Gastrocnemius medialis (tissue), 4 donors: Measurements from ENCODE around the gene EIF2S2.

ENCODE experiments used
- POLR2A ChIP-seq, 2 donors: fragments of 450-650 bp; IDR thresholded peaks; one replicate each; pipeline ENCODE4 v1.6.1; 2017; ENCODE audit warnings: antibody characterized with exemption in 2 of 2, mild to moderate bottlenecking in 2 of 2, moderate library complexity in 2 of 2
- TF ChIP-seq, protein P1 (sequence below), 5 experiments: fragments of 450-650 bp in 3 of 5; fragments of 200-600 bp in 2 of 5; sonication (generic) in 2 of 5; IDR thresholded peaks in 4 of 5; conservative IDR thresholded peaks in 1 of 5; 1 replicate in 4 of 5; 2 replicates in 1 of 5; pipeline ENCODE4 v1.5.1; 2016 to 2019; ENCODE audit warnings: antibody characterized with exemption in 5 of 5, mild to moderate bottlenecking in 3 of 5, moderate library complexity in 3 of 5

DNA sequence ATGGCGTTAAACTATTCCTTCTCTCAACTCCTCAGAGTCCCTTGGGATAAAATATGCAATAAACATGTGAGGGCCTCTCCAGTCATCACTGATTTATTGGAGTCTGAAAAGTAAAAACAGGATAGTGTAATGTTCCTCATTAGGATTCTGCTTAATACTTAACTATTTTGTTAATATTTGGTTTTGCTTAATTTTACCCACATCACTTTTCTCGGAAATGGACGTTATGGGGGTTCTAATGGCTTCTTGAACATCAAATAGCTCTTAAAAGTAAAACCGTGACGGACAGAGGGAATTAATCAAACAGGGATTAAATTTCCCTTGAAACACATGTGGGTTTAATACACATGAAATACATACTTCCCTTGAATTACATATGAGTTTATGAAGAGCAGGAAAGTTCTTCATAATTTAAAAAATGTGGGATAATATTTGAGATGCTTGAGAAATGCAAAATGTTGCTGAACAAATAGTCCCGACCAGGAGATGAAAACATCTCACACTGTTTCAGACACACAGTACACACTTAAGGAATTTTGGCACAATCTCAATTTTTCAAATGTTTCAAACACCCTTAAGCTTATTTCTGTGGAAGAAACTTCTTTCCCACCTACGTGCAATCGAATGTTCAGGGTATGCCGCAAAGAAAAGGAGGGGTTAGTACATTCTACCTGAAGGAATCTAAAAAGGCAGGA, 38.4 kb upstream of the EIF2S2 start:
- TF ChIP-seq, protein P1, sequence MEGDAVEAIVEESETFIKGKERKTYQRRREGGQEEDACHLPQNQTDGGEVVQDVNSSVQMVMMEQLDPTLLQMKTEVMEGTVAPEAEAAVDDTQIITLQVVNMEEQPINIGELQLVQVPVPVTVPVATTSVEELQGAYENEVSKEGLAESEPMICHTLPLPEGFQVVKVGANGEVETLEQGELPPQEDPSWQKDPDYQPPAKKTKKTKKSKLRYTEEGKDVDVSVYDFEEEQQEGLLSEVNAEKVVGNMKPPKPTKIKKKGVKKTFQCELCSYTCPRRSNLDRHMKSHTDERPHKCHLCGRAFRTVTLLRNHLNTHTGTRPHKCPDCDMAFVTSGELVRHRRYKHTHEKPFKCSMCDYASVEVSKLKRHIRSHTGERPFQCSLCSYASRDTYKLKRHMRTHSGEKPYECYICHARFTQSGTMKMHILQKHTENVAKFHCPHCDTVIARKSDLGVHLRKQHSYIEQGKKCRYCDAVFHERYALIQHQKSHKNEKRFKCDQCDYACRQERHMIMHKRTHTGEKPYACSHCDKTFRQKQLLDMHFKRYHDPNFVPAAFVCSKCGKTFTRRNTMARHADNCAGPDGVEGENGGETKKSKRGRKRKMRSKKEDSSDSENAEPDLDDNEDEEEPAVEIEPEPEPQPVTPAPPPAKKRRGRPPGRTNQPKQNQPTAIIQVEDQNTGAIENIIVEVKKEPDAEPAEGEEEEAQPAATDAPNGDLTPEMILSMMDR (IDR thresholded peaks at IDR 0.05 in 4 of 5, conservative IDR thresholded peaks at IDR 0.05 in 1 of 5): no peak
- TF ChIP-seq POLR2A (IDR thresholded peaks at IDR 0.05): no peak
